ENCODE measurements around the gene FCAR.
"Not testable (repeated sequence)": the region's sequence is repeated elsewhere in the genome, so short reads cannot be mapped to it uniquely, and the experiment has no call there.

Gene FCAR

DNA sequence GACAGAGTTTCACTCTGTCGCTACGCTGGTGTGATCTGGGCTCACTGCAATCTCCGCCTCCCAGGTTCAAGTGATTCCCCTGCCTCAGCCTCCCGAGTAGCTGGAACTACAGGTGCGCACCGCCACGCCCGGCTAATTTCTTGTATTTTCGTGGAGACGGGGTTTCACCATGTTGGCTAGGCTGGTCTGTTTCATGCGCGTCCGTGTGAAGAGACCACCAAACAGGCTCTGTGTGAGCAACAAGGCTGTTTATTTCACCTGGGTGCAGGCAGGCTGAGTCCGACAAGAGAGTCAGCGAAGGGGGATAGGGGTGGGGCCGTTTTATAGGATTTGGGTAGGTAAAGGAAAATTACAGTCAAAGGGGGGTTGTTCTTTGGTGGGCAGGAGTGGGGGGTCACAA, 20.1 kb downstream of the FCAR start:
- DNase-seq (ENCODE audit: low read depth in 3 of 3) = not testable (repeated sequence)

GRCh38 chr19:54896036-54896435, 22.0 kb downstream of the FCAR start:
- DNase-seq (ENCODE audit: low read depth in 3 of 3) = no peak

DNA sequence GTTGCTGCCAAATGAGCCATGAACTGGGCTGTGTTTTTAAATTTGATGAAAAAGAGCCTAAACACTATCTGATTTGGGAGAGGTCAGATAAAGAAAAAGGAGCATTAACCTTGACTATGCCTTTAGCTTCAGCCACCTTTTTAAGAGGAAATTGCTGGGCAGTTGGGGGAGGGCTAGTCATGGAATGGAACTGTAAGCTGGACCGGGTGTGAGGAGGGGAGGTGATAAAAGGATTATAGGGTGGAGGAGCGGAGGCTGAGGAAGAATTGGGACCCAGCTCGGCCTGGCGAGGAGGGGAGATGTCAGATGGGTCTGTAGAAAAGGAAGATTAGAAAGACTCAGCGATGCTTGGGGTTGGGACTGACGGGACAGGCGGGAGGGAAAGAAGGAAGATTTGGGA, 24.6 kb downstream of the FCAR start:
- not testable (repeated sequence) for DNase-seq (ENCODE audit: low read depth in 3 of 3)

DNA sequence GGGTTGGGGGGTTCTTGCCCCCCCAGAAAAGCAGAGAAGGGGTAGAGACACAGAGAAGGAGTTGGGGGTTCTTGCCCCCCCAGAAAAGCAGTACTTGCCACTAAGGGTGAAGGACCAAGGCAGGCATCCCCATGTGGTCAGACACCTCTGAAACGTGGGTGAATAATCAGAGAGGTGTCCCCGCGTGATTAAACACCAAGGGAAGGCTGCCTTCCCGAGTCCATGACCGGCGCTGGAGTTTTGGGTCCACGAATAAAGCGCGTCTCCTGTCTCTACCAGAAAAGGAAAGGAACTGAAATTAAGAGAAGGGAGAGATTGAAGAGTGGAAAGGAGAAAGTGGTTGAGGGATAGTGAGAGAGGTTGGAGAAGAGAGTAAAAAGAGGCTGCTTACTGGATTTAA, 25.6 kb downstream of the FCAR start:
- not testable (repeated sequence) for DNase-seq (ENCODE audit: low read depth in 3 of 3)

DNA sequence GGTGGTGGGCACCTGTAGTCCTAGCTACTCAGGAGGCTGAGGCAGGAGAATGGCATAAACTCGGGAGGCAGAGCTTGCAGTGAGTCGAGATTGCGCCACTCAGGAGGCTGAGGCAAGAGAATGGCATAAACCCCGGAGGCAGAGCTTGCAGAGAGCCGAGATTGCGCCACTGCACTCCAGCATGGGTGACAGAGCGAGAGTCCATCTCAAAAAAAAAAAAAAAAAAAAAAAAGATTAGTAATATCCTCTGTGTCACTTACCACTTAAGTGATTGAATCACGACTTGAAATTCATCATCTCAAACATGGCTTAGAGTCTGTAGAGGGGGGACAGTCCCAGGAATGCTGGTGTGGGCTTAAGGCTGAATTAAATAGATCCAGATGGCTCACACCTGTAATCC, 27.1 kb downstream of the FCAR start:
- DNase-seq (ENCODE audit: low read depth in 3 of 3) = not testable (repeated sequence)

GRCh38 chr19:54902061-54902460, 28.0 kb downstream of the FCAR start:
- DNase-seq (ENCODE audit: low read depth in 3 of 3) = no peak

DNA sequence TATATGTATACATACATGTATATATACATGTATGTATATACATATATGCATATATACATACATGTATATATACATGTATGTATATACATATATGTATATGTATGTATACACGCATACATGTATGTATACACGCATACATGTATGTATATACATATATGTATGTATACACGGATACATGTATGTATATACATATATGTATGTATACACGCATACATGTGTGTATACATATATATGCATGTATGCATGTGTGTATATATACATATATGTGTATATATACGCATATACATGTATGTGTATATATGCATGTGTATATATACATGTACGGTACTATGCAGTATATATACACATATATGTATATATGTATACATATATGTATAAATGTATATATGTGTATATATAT, 29.3 kb downstream of the FCAR start:
- DNase-seq (ENCODE audit: low read depth in 3 of 3) = no peak

GRCh38 chr19:54904261-54904660, 30.2 kb downstream of the FCAR start:
- DNase-seq (ENCODE audit: low read depth in 3 of 3) = not testable (repeated sequence)

GRCh38 chr19:54905421-54905802, 31.4 kb downstream of the FCAR start:
- DNase-seq (ENCODE audit: low read depth in 3 of 3) = no peak

- DNase-seq (ENCODE audit: low read depth in 3 of 3) = no peak
Measured at GRCh38 chr19:54905803-54906511, 31.9 kb downstream of the FCAR start, which contains the start of gene NCR1. Gene NCR1, plus strand, starts transcription at chr19:54906148. Its CDS starts 40 bp downstream, at chr19:54906188.

GRCh38 chr19:54906819-54907218, 32.8 kb downstream of the FCAR start:
- DNase-seq (ENCODE audit: low read depth in 3 of 3) = no peak

GRCh38 chr19:54907899-54908298, 33.9 kb downstream of the FCAR start:
- not testable (repeated sequence) for DNase-seq (ENCODE audit: low read depth in 3 of 3)

DNA sequence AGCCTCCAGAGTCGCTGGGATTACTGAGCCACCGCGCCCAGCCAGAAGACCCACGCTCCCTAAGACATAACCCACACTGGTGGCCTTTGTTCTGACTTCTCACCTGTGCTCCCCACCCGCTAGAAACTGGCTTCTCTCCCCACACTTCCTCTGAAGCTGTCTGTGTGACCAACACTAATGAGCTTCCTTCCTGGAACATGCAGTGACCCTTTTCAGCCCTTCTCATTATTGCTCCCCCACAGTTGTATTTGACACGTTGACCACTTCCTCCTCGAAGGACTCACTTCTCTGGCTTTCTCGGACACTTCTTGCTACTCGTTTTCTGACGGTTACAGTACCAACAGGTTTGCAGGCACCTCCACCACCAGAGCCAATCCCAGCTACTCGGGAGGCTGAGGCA, 42.8 kb downstream of the FCAR start:
- DNase-seq (ENCODE audit: low read depth in 3 of 3) = no peak

GRCh38 chr19:54918499-54918898, 44.5 kb downstream of the FCAR start:
- no peak for DNase-seq (ENCODE audit: low read depth in 3 of 3)

DNA sequence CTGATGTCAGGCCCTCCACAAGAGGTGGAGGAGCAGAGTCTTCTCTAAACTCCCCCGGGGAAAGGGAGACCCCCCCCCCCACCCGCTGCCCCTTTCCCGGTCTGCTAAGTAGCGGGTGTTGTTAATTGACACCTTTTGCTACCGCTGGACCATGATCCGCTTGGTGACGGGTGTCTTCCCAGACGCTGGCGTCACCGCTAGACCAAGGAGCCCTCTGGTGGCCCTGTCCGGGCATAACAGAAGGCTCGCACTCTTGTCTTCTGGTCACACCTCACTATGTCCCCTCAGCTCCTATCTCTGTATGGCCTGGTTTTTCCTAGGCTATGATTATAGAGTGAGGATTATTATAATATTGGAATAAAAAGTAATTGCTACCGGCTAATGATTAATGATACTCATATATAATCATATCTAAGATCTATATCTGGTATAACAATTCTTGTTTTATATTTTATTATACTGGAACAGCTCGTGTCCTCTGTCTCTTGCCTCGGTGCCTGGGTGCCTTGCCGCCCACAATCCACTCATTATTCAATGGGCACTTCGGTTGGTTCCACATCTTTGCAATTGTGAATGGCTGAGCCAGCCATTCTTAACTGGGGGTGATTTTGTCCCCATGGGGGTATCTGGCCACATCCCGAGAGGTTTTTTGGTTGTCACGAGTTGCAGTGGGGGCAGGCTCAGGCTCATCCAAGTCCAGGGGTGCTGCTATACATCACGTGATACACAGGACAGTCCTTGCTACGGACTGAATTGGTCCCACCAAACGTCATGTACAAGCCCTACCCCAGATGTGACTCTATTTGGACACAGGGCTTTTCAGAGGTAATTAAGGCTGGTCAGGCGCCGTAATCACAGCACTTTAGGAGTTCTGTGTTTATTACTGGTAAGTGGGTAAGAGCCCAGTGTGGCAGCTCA, 45.9 kb downstream of the FCAR start:
- not testable (repeated sequence) for DNase-seq (ENCODE audit: low read depth in 3 of 3)

DNA sequence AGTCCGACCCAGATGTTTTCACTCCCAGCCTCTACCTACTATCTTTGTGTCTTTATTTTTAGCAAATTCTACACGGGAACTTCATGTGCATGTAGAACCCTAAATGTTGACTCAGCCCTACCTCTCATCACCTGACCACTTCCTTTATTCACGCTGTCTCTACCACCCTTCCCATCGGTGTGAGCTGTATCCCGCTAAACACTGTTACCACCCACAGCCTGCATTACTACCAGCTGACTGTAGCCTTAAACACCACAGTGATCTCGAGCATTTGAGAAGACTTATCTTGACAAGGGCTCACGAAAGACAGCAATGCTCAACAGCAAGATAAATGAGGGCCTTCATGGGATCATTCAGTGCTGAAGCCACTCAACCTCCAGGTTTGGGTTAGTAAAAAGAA, 47.0 kb downstream of the FCAR start:
- DNase-seq (ENCODE audit: low read depth in 3 of 3) = no peak

GRCh38 chr19:54923276-54923675, 49.2 kb downstream of the FCAR start:
- no peak for DNase-seq (ENCODE audit: low read depth in 3 of 3)

GRCh38 chr19:54928299-54928698, 54.3 kb downstream of the FCAR start:
- DNase-seq (ENCODE audit: low read depth in 3 of 3) = no peak

DNA sequence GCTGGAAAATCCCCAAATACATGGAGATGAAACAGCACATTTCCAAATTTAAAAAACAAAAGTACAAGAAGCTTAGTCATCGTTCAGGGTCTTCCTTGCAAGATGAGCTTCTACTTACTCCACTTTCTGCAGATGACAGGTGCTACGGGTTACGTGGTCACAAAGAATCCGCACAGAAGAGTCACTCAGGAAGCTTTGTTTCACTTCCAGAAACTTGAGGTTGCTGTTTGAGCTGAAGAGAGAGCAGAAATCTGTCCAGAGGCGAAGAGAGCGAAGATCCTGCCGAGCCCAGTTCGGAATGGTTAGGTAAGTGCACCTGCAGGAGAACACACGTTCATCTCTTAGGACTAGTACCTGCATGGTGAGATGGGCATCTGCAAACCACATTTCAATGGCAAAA, 63.9 kb downstream of the FCAR start:
- no peak for DNase-seq (ENCODE audit: low read depth in 3 of 3)

DNA sequence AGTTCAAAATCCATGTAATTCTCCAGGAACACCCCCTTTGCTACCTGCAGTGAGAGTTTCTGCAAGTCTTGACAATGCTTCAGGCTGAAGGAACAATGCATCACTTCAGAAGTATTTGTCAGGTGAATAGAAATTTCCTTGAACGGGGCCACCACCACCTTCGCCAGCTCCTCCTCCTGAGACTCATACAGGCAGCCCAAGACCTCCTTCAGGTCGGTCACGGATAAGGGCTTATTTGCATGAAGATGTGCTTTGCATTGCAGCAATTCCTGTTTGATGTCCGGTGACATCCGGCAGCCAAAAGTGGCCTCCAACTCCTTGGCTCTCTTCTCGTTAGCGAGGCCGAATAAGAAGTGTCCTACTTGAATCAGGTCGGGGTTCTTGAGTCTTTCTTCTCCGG, 64.9 kb downstream of the FCAR start:
- no peak for DNase-seq (ENCODE audit: low read depth in 3 of 3)

DNA sequence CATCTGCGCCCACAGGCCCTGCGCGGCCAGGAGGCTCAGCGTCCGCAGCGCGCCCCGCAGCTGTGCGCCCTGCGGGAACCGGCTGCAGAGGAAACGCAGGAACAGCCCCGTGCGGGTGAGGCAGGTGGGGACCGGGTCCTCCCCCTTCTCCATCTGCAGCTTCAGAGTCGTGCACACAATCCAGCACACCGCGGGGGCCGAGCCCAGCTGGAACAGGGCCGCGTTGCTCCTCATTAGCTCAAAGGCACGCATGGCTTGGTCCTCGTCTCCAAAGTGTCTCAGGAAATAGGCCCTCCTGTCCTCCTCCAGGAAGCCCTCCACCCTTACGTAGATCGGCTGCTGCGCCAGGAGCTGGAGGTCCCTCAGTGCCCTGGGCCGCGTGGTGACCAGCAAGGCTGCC, 65.5 kb downstream of the FCAR start:
- not testable (repeated sequence) for DNase-seq (ENCODE audit: low read depth in 3 of 3)

All from stimulated activated CD4-positive, alpha-beta T cell treated with anti-CD3 and anti-CD28 coated beads, TNF-alpha, amount 100 ng/mL, for 48 hours (primary cell).